Measurements from ENCODE around the gene GMIP.

The GMIP gene

DNA sequence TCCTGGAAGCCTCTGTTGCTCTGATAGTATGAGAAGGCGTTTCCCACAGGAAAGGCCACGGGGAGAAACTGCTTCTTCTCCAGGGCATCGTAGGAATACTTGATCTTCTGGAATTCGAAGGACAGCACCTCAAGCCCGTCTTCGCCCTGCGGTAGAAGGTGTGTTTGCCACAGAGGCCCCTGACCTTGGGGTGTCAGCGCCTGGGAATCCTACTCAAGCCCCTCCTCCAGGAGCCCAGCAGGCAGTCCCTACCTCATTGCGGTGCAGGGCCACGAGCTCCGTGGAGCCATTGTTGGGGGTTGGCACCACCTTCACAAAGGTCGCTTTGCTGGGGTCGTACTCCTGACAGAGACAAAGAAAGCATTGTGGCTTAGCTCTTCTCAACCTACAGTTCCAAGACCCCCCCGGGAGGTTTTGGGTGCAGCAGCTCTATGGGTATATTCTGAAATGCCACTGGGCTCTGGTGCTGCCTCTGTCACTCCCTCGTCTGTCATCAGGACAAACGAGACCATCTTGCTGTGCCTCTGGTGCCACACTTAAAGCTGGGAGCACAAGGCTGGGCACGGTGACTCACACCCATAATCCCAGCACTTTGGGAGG lies 16.3 kb upstream of the GMIP start:
- DNase-seq: no peak

DNA sequence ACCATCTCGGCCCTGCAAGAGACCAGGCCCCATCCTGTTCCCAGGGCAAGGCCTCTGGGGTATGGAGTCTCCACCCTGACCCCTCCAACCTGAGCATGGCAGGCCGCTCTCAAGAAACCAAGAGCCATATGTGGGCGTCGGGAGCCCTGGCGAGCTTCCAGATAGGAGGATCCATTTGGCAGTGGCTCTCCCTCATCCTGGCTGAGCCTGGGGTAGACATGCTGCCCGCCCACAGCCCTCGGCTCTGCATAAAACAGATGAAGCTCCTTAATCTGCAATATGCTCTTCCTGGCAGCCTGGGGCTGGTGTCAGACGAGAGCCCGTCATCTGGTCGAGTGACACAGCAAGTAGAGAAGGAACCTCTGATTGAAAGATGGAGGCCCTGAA lies 13.9 kb upstream of the GMIP start:
- no peak for DNase-seq

DNA sequence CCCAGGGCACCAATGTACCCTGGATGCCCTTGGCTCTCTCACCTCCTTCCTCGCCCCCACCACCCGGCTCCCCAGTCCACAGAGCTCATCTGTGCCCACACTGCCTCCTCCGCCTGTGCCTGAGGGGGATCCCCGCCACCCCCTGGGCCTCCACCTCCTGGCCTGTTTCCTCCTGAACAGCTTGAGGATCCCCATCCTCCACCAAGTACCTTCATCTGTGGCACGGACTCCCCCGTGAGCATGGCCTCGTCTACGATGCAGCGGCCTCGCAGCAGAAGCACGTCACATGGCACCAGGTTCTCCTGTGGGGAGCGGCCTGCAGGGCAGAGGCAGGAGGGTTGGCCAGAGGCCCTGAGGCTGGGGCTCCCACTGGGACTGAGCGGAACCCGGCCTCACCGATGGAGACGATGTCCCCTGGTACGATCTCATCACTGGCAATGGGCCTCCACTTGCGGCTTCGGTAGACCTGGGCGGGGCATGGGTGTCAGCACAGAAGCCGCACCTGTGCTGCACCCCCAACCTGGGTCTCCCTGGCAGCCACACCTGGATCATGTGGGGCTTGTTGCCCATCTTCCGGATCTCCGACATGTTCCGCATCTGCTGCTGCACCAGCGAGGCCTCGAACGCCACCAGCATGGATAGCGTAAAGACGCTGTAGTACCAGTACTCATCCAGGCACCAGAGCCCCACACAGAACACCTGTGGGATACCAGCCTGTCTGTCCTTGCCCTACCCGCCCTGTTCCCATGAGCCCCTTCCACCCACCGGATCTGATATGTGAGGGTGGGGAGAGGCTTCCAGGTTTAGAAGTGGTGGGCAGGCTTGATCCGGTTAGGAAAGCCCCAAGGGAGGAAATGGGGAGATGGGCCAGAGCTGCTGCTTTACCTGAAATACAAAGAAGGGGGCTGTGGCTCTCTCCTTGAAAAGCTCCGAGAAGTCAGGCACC lies 13.3 kb upstream of the GMIP start:
- no peak for DNase-seq

DNA sequence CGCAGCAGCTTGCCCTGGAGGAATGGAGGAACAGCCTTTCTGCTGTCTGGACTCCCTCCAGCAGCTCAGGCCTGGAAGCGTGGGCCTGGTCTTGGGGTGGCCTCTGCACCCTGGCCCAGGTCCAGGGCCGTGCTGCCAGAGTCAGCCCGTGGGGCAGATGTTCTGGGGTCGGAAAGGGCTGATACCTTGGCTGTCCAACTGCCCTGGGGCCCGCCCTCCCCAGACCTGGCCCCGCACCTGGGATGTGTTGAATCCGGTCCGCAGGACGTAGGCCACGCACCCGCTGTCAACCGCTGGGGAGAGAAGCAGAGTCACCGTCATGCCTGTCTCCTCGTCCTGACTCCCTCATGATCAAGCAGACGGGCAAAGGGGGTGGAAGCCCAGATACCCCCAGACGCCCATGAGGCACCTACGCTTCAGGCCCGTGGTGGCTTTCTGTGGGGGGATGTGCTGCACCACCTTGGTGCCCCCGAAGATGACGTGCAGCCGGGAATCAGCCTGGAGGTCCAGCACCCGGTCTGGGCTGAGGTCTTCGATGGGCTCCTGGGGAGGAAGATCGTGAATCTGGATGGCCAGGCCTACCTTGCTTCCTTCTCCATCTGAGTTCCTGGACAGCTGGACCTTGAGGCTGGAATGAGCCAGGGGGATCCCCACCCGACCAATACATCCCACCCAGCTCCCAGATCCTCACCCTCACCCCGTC lies 12.3 kb upstream of the GMIP start:
- no peak for DNase-seq

DNA sequence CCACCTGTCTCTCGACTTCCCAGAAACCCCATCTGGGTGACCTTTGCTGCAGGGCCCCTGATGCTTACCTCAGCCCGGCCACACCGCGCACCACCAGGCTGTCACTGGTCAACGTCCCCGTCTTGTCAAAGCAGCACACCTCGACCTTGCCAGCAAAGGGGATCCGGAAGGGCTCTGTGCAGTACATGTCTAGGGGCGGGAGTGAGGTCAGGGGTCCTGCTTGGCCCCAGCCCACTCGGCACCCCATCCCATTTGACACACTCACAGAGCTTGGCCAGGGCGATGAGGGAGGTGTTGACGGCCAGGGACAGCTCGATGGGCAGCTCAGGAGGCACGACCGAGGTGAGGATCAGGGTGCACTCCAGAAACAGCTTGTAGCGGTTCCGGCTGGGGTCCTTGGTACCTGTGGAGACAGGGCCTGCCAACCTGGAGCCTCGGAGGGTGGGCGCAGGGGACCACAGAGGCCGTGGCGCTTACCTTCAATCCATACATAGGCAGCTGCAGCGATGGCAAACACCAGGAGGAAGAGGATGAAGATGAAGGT lies 11.7 kb upstream of the GMIP start:
- no peak for DNase-seq

DNA sequence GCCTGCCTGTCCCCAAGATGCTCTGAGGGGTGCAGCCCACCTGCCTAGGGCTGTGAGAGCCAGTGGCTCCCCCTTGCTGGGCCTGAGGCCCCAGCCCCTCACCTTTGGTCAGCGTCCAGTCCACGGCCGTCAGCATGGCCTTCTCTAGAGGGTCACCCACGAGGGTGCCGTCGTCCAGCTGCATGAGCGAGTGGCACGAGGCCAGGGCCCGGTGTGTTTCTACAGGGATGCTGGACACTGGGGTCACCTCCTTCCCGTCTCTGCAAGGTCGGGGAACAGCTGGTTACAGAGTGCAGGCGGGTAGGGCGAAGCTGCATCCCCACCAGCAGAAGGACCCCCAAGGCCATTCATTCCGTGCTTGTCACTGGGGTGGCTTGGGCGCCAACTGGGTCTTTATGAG lies 11.0 kb upstream of the GMIP start:
- DNase-seq: no peak

DNA sequence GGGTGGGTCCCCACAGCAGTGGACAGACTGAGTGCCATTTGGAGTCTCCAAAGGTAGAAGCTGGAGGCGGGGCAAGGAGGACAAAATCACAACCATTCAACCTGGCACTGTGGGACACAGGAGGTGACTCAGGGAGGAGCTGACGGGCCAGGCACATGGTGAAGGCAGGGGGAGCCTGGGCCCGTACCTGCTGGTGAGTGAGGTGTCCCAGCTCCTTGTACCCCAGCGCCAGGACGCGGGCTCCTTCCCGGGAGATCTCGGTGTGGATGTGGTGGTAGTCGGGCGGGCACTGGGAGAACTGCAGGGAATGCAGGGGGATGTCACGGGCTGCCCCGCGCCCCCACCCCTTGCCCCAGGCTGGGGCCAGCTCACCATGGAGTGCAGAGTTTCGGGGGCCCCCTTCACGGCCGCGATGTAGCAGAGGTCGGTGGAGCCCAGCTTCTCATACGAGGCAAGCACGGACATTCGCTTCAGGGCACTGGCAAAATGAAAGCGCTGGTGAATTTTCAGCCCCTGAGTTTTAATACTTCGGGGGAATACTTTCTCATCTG lies 10.2 kb upstream of the GMIP start:
- no peak for DNase-seq

DNA sequence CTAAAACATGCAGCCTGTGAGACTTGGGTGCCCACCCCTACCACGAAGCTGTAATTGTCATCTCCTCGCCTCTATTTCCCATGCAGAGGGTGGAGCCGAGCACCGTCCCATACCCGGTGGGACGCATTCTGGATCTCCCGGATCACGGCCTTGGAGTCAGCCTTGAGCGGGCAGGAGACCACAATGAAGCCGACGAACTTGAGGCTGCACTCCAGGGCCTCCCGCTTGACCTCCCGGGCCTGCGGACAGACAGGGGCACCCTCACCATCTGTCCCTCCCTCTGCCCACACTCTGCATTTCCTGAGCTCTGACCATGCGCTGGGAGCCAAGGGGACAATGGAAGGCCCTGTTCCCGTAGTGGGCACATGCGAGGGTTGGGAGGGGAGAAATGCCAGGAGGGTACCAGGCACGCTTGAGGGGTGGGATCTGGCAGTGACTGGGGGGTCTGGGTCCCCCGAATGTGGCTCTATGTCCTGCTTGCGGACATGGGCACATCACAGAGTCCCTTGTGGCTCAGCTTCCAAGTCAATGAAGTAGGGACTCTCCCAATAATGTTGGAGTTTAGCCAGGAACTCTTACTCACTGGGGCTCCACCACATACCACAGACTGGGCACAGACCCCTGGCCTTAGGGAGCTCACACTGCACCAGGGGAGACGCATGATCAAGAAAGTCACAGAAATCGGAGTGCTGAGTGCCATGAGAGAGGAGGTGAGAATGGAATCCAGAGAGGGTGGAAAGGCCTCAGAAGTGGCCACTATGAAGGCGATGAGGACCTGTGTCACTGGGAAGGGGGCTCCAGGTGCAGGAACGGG lies 9.2 kb upstream of the GMIP start:
- no peak for DNase-seq

DNA sequence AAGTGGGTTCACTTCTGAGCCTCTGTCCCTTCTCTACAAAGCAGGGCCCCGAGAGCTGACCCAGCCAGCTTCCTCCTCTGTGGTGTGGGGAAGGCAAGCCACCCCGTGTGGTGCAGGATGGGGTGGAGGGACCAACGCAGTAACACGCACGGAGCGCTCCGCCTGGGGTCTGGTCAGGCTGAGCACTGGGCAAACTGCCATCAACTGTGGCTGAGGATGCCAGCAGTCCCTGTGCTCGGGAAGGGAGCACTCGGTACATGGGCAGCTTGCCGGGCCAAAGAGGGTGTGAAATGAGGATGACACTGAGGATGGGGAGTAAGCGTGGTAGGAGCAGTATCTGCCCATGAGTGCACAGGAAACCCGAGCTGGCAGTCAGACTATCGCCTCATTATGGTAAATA lies 7.6 kb upstream of the GMIP start:
- DNase-seq: no peak

DNA sequence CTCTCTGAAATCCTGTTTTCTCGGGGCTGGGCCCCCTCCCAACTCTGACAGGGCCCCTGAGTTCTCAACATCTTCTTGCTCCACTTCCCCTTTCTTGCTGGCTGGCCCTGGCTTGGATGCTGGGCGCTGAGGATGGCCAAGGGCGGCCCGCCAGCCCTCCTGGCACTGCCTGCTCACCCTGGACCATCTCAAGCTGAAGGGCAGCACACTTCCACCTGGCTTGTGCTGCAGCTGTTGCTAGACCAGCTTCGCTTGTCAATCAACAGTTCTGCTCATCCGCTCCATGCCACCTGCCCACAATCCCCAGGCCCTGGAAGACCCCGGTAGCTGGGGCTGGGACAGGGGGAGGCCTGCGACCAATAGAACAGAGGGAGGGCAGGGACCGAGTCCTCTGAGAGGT lies 6.9 kb upstream of the GMIP start:
- no peak for DNase-seq

DNA sequence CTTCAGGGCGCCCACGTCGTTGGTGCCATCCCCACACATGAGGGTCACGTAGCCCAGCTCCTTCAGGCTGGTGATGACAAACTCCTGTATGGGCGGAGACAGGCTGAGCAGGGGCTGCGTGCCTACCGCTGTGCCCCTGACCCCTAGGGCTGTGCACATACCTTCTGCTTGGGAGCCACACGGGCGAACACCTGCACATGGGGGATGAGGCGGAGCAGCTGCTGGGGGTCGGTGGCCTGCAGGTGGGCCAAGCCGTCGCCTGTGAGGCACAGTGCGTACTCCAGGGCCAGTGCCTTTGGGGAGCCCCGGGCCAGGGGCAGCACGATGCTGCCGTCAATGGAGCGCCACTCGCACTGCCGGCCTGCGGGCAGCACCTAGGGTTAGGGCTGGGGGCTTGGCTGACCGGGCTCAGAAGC lies 6.1 kb upstream of the GMIP start:
- no peak for DNase-seq

DNA sequence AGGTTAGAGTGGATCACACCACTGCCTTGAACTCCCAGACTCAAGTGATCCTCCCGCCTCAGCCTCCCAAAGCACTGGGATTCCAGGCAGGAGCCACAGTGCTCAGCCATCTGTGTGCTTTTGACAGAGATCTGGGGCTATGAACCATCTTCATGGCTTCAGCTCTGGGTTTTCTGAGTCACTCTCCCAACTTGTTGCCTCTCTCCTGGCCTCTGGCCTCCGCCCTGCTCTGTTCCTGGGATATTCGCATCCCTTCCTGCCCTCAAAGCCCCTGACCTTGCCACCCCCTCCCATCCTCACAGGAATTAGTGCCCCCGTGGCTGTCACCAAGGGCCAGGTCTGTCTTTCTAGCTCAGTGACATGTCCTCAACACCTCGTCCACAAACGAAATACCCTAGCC lies 5.7 kb upstream of the GMIP start:
- no peak for DNase-seq

DNA sequence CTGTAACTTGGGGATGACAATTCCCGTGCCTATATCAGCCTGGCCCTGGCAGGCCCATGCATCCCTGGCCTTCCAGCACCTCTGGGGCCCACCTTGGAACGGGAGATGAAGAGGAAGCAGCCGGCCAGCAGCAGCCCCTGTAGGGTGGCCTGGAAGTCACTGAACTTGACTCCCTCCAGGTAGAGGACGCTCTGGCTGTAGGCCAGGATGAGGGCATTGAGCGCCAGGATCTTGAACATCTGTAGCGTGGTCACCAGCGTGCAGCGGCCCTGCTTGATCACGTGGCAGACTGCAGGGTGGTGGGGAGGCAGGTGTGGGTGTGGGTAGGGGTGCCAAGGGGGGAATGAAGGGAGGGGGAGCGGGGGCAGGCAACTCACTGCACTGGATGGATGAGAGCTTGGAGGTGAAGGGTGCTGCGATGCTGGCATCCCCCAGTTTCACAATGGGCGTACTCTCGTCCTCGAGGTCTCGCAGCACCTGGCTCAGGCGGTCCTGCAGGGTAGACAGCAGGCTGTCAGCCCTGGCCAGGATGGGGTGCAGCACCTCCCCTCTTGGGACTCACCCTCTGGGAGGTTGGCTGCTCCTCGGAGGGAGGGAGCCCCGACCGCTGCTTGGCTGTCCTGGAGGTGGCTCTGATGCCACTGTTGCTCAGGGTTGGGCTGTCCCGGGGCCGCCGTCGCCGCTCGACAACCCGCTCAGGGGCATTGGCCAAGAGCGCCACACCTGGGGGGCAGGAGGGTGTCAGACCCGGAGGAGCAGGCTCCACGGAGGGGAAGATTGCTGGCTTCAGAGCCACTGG lies 3.8 kb upstream of the GMIP start:
- DNase-seq: no peak

DNA sequence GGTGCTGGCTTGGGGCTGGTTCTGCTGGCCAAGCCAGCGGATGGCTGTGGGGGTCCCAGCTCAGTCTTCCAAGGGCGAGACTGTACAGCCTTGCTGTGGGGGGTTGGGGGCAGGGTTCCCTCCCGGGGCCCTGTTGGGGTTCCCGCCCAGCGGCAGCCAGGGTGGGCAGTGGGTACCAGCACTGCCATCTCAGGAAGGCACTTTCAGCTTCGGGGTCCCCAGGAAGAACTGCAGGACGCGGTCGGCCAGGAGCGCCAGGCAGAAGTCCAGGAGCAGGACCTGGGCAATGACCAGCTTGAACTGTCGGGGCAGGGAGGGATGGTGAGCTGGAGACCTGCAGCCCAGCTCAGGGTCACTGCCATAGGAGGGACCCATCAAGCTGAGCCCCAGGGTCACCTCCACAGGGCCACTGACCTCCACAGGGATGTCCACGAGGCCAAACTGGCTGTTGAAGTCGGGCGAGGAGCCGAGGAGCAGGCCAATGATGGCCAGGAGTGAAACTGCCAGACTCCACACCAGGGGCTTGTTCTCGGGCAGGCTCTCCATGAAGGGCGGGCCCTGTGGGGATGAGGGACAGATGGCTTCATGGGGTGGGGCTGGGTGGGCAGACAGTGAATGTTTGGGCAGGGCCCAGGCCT lies 1.9 kb upstream of the GMIP start:
- DNase-seq: no peak

DNA sequence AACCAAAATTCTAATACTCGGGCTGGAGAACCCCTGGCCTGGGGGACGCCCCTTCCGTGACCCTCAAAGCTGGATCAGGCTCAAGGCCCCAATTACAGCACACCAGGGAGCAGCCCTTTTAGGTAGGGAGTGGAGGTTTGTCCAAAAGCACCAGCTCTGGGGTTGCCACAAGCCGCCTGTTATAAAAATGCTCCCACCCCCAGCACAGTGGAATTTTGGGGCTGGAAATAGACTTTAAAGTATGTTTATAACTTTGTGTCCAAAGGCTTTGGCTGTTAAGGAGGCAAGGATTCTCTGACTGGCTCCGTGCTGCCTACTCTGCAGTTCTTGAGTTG lies 564 bp upstream of the GMIP start:
- no peak for DNase-seq

DNA sequence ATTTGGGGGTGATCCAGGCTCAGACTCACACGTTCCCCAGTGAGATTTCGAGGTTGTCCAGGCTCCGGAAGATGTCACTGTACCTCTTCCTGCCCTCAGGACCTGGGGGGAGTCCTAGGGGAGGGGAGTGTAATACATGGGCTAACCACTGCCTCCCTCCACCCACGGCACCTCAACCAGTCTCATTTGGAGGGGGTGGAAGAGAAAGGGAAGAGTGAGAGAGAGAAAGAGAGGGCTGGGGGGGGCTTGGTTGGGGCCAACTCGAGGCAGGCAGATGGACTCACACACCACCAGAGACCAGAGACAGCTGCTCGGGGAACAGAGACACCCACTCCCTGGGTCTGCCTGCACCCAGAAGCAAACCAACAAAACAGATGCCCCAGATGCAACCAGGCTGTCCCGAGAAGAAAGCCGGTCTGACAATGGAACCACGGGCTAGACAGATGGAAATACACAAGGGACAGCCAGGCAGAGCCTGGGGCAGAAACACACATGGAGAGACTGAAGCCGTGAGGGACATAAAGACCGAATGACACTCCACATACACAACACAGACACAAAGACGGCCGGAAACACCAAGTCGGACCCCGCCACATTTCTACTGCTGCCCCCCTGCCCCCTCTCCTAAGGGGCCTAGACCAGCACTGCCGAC lies 825 bp downstream of the GMIP start:
- DNase-seq: peak; percentile 44

DNA sequence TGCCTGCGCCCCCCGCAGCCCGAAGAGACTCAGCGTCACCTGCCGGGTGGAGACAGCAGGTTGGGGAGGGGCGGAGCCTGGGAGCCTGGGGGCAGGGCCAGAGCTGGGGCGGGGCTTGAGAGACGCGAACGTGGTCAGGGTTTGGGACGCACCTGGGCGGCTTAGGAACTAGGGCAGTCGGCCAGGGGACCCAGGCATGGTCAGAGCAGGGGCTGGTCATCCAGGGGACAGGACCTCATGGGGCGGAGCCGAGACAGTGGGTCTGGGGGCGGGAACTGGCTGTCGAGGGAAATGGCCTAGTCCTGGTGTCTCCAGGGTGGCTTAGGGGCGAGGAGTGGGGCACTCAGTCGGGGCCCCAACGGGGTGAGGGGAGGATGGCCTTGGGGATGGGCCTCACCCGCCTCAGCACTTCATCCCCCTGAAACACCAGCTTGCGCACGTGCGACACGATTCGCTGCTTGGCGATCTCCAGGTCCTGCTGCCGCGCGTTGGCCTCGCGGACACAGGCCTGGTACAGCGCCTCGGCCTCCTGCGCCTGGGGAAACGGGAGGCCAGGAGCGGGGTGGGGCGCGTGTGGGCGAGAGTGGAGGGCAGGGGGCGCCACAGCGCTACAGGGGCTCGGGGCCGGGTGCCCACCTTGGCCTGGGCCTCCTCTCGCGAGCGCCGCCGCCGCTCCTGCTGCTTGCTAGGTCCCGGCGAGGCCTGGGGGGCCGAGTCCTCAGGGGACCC lies 5.8 kb downstream of the GMIP start:
- no peak for DNase-seq

DNA sequence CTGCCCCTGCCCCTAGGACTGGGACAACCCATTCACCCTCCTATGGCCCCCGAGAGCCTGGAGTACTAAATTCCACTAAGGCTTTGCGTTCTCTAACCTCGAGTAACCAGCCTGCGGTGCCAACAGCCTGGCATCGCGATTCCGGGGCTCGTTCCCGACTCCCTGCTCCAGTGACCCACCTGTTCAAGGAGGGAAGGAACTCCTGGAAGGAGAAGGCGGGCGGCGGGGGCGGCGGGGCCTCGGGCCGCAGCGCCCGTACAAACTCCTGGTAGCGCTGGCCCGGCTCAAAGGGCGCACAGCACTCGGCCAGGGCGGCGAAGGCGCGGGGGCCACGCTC lies 6.3 kb downstream of the GMIP start:
- DNase-seq: no peak

DNA sequence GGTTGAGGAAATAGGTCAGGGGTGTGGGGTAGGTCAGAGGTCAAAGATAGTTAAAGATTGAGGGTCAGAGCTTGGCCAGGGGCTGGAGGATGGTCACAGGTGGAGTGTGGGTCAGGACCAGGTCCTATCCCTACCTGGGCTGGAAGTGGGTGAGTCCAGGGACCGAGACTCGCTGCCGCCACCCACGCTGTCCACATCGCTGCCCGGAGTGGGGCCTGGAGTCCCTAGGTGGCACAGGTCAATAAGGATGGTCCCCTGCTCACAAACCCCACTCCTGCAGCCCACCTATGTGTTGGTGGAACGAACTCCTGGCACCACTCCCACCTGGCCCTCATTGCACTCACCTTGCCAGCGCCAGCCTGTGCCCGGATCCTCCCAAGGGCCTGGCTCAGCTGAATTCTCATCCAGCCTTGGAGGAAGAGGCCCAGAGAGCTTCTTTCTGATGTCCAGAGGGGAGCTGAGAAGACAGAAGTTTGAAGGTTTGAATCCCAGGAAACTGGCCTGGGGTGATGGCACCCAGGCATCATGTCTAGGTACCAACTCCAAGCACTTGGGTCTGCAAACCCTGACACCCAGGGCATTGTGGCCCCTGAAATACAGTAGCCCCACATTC lies 6.8 kb downstream of the GMIP start:
- DNase-seq: no peak

DNA sequence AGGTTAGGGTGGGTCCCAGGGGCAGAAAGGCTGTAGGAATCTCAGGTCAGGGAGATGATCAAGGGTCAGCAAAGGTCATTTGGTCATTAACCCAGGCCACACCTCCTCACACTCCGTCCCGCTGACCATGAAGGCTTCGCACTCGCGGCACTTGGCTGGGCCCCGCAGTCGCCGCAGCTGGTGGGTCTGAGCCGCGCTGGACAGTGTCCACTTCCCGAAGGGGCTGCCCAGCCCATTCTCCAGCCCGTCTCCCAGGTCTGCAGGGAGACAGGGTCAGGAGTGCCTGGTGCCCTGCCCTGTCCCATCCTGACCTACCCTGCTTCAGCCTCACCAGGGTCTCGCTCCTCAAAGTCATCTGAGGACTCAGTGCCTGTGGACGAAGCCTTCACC lies 8.1 kb downstream of the GMIP start:
- no peak for DNase-seq
